SK-N-SH (cell line): ENCODE data around the gene NAALADL2. TPM values are rescaled to one million over a fixed set of nuclear protein-coding genes. Genes with fewer than 3 reads are reported as not detected.

Source experiments
- CTCF ChIA-PET: fragments of 300-600, 350-600 bp; formaldehyde crosslinking; extraction: SDS; loops from one replicate; lab custom pipeline; 2021; lab: Yijun Ruan, JAX
- POLR2A ChIA-PET: fragments of 350-600 bp; sonication (Branson Sonifier 250); formaldehyde crosslinking; extraction: SDS; loops from one replicate; lab custom pipeline; 2020; ENCODE audit warnings: antibody characterized with exemption, inconsistent platforms; lab: Yijun Ruan, JAX
- DNase-seq: peaks from one replicate; pipeline ENCODE4 v3.0.0; 2012
- H2AFZ ChIP-seq: fragments of 200-600 bp; sonication (generic); 2 replicates; pipeline ENCODE4 v1.8.1; 2016; ENCODE audit warnings: antibody characterized with exemption, mild to moderate bottlenecking, low read depth
- H3F3A ChIP-seq: fragments of 200-600 bp; sonication (generic); replicated peaks from 2 replicates; pipeline ENCODE3; 2016; ENCODE audit warnings: antibody characterized with exemption, mild to moderate bottlenecking; ENCODE audit not compliant: insufficient read depth
- H3K27ac ChIP-seq, 2 experiments: fragments of 200-500 bp in 1 of 2; fragments of 200-600 bp in 1 of 2; sonication (Bioruptor generic) in 1 of 2; sonication (generic), shearing (Covaris generic) in 1 of 2; 2 replicates each; pipeline versions ENCODE4 v1.5.1 to v1.6.1; 2014 to 2016; ENCODE audit warnings: low read depth in 2 of 2, inconsistent platforms in 1 of 2, low read length in 1 of 2, mild to moderate bottlenecking in 1 of 2, mixed read lengths in 1 of 2
- H3K27me3 ChIP-seq: fragments of 200-600 bp; sonication (generic), shearing (Covaris generic); 2 replicates; pipeline ENCODE4 v1.6.1; 2016; ENCODE audit warnings: mixed run types; ENCODE audit not compliant: insufficient read depth
- H3K36me3 ChIP-seq, 2 experiments: fragments of 200-500 bp in 1 of 2; fragments of 200-600 bp in 1 of 2; sonication (Bioruptor generic) in 1 of 2; sonication (generic) in 1 of 2; replicated peaks in 1 of 2; 2 replicates each; pipeline versions ENCODE3 to v1.5.1; 2014 to 2016; ENCODE audit warnings: low read length in 1 of 2, mild to moderate bottlenecking in 1 of 2; ENCODE audit not compliant: insufficient read depth in 2 of 2, control insufficient read depth in 1 of 2
- H3K4me1 ChIP-seq, 2 experiments: fragments of 200-500 bp in 1 of 2; fragments of 200-600 bp in 1 of 2; sonication (Bioruptor generic) in 1 of 2; sonication (generic), shearing (Covaris generic) in 1 of 2; 2 replicates each; pipeline versions ENCODE4 v1.5.1 to v1.6.1; 2014 to 2016; ENCODE audit warnings: low read depth in 1 of 2, low read length in 1 of 2, mixed run types in 1 of 2; ENCODE audit not compliant: insufficient read depth in 2 of 2, control insufficient read depth in 1 of 2
- H3K4me2 ChIP-seq: fragments of 200-600 bp; sonication (generic), shearing (Covaris generic); 2 replicates; pipeline ENCODE4 v1.6.1; 2017; ENCODE audit warnings: mixed run types
- H3K4me3 ChIP-seq, 2 experiments: fragments of 200-500 bp in 1 of 2; fragments of 200-600 bp in 1 of 2; sonication (Bioruptor generic) in 1 of 2; sonication (generic), shearing (Covaris generic) in 1 of 2; 2 replicates each; pipeline versions ENCODE4 v1.5.1 to v1.8.1; 2014 to 2016; ENCODE audit warnings: low read depth in 2 of 2, inconsistent platforms in 1 of 2, low read length in 1 of 2, mild to moderate bottlenecking in 1 of 2, mixed read lengths in 1 of 2, moderate library complexity in 1 of 2
- H3K79me2 ChIP-seq: fragments of 200-600 bp; sonication (generic); 2 replicates; pipeline ENCODE4 v1.8.1; 2017; ENCODE audit warnings: mild to moderate bottlenecking; ENCODE audit not compliant: insufficient read depth
- H3K9ac ChIP-seq: fragments of 200-600 bp; sonication (generic); 2 replicates; pipeline ENCODE4 v1.6.1; 2017; ENCODE audit warnings: mixed run types
- H3K9me2 ChIP-seq: fragments of 200-600 bp; sonication (generic); 2 replicates; pipeline ENCODE4 v1.6.1; 2017; ENCODE audit warnings: mixed run types
- H3K9me3 ChIP-seq: fragments of 200-600 bp; sonication (generic); 2 replicates; pipeline ENCODE4 v1.6.1; 2017; ENCODE audit warnings: mixed run types, mild to moderate bottlenecking, moderate library complexity
- H4K20me1 ChIP-seq: fragments of 200-600 bp; sonication (generic); 2 replicates; pipeline ENCODE4 v1.6.1; 2017; ENCODE audit warnings: mild to moderate bottlenecking, mixed run types; ENCODE audit not compliant: insufficient read depth
- ELF1 ChIP-seq: IDR thresholded peaks from 2 replicates; pipeline ENCODE4 v1.4.0; 2012
- EZH2phosphoT487 ChIP-seq: fragments of 200-600 bp; sonication (generic); IDR thresholded peaks from 2 replicates; pipeline ENCODE4 v1.6.1; 2017; ENCODE audit warnings: low read depth, mixed run types, mild to moderate bottlenecking, antibody characterized with exemption, moderate library complexity, borderline replicate concordance
- GABPA ChIP-seq: IDR thresholded peaks from 2 replicates; pipeline ENCODE4 v1.4.0; 2012; ENCODE audit warnings: low read depth, mild to moderate bottlenecking
- GATA2 ChIP-seq: sonication (generic); formaldehyde crosslinking; IDR thresholded peaks from 2 replicates; pipeline ENCODE4 v1.5.0; 2020; ENCODE audit warnings: mild to moderate bottlenecking, missing genetic modification reagents
- MXI1 ChIP-seq: IDR thresholded peaks from 2 replicates; pipeline ENCODE4 v1.6.1; 2012; ENCODE audit warnings: mild to moderate bottlenecking, low read depth, low read length, improper control_type of control experiment
- NRF1 ChIP-seq: IDR thresholded peaks from 2 replicates; pipeline ENCODE4 v1.6.1; 2012; ENCODE audit warnings: low read depth, mild to moderate bottlenecking, low read length
- RXRA ChIP-seq: IDR thresholded peaks from 2 replicates; pipeline ENCODE4 v1.4.0; 2012; ENCODE audit warnings: low read depth, mild to moderate bottlenecking, borderline replicate concordance
- SMC3 ChIP-seq: IDR thresholded peaks from 2 replicates; pipeline ENCODE4 v1.6.1; 2012; ENCODE audit warnings: low read depth, low read length, improper control_type of control experiment
- TAF1 ChIP-seq: IDR thresholded peaks from 2 replicates; pipeline ENCODE4 v1.6.1; 2012; ENCODE audit warnings: low read depth, mild to moderate bottlenecking, low read length, moderate library complexity, borderline replicate concordance
- TCF12 ChIP-seq: IDR thresholded peaks from 2 replicates; pipeline ENCODE4 v1.4.0; 2012
- TEAD4 ChIP-seq: IDR thresholded peaks from 2 replicates; pipeline ENCODE4 v1.4.0; 2012; ENCODE audit warnings: mild to moderate bottlenecking, borderline replicate concordance; ENCODE audit not compliant: insufficient read depth
- YY1 ChIP-seq: IDR thresholded peaks from 2 replicates; pipeline ENCODE4 v1.4.0; 2012; ENCODE audit warnings: low read depth, mild to moderate bottlenecking
- ZBTB33 ChIP-seq: IDR thresholded peaks from 2 replicates; pipeline ENCODE4 v1.4.0; 2012; ENCODE audit warnings: low read depth, borderline replicate concordance
- WGBS: methylation state at CpG from one replicate; pipeline ENCODE4 v1.1.6; 2017; ENCODE audit warnings: low lambda C conversion rate; 5-methylcytosine and 5-hydroxymethylcytosine counted together
- polyA plus RNA-seq, 3 experiments: library from polyadenylated mRNA; depleted of rRNA; stranded (reverse); fragments of >200 nt; gene quantifications; 2 replicates each; pipeline ENCODE4 v1.2.3, GENCODE V29; 2012

NAALADL2 gene
- polyA plus RNA-seq, 1 of the 3 experiments (the other 2 are of a cell fraction): 1.2 TPM

DNA sequence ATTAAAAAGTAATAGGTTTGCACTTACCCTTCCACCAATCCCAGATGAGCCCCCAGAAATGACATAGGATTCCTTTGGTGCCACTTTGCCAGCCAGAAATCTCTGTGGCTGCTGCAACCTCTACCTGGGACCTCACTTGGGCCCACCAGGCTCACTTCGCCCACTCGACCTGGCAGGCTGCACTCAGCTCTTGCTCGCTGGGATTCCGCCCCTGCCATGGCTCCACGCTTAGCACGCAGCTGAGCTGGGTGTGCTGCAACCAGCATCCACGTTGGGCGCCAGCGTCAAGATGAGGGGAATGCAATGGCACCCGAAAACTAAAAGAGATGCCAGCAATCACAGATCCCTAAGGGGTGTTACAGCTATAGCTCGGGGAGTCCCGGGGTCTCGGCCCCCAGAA is 761.0 kb downstream of the NAALADL2 start:
- Histone ChIP-seq H3K27ac (no peak overlapping the region), H3K4me2 (no peak overlapping the region), H3K4me3 (no peak overlapping the region), H3K9me2 (no peaks in the 10 kb centered on the region), H3K79me2 (no peaks in the 10 kb centered on the region), H4K20me1 (no peaks in the 10 kb centered on the region), H3K9ac (no peak overlapping the region), H3K9me3 (no peaks in the 10 kb centered on the region), H2AFZ (no peak overlapping the region), H3F3A (no peaks in the 10 kb centered on the region), H3K36me3 (no peaks in the 10 kb centered on the region), H3K27me3 (no peaks in the 10 kb centered on the region), H3K4me1 (no peaks in the 10 kb centered on the region)
- POLR2A ChIA-PET: no interaction called here
- DNase-seq: no peak
- CTCF ChIA-PET: no interaction called here
- TF ChIP-seq GABPA: no peak
- no peak for TF ChIP-seq TCF12
- TF ChIP-seq MXI1: no peak
- no peak for TF ChIP-seq SMC3
- TF ChIP-seq NRF1: no peak
- no peak for TF ChIP-seq GATA2
- no peak for TF ChIP-seq ZBTB33
- no peak for TF ChIP-seq ELF1
- TF ChIP-seq YY1: no peak
- TF ChIP-seq EZH2phosphoT487: no peak
- no peak for TF ChIP-seq TAF1
- 75% methylated on average over 5 of the region's 13 CpGs for whole genome bisulfite sequencing

DNA sequence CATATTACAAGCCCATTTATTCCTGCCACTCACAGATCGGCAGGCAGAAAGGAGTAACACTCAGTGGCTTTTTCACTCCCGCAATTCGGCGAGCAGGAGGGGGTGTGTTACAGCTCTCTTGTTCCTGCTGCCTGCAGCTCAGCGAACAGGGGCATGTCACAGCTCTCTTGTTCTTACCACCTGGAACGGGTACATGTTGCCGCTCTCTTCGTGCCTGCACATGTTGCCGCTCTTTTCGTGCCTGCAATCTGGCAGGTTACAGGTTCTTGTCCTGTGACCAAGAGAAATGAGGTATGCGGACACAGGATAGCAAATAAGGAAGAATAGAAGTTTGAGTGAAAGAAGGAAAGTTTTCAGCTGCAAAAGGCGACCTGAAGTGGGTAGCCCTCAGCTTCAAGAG is 761.4 kb downstream of the NAALADL2 start:
- no peak overlapping the region for H3K4me2 ChIP-seq
- H3K9me3 ChIP-seq: no peaks in the 10 kb centered on the region
- no peak overlapping the region for H3K9ac ChIP-seq
- H3F3A ChIP-seq: no peaks in the 10 kb centered on the region
- DNase-seq: no peak
- TF ChIP-seq TEAD4 (no peak), GABPA (no peak), ZBTB33 (no peak), GATA2 (no peak), TAF1 (no peak), RXRA (no peak)
- TF ChIP-seq, all 33 proteins: peak for 0
- Histone ChIP-seq H3K27me3 (no peaks in the 10 kb centered on the region), H4K20me1 (no peaks in the 10 kb centered on the region), H2AFZ (no peak overlapping the region), H3K79me2 (no peaks in the 10 kb centered on the region), H3K36me3 (no peaks in the 10 kb centered on the region), H3K9me2 (no peaks in the 10 kb centered on the region), H3K27ac (no peak overlapping the region), H3K4me1 (no peaks in the 10 kb centered on the region), H3K4me3 (no peak overlapping the region)
- POLR2A ChIA-PET: no interaction called here
- 92% methylated on average over 12 of the region's 12 CpGs for WGBS
- CTCF ChIA-PET: no interaction called here
